NCI-H748 treated with DMSO at 0.1 percent for 48 hours (cell line): ENCODE data around the gene KCNAB2.

Experiments used
- DNase-seq: peaks from one replicate; lab custom pipeline; 2025; lab: John Stamatoyannopoulos, UW

The KCNAB2 gene

DNA sequence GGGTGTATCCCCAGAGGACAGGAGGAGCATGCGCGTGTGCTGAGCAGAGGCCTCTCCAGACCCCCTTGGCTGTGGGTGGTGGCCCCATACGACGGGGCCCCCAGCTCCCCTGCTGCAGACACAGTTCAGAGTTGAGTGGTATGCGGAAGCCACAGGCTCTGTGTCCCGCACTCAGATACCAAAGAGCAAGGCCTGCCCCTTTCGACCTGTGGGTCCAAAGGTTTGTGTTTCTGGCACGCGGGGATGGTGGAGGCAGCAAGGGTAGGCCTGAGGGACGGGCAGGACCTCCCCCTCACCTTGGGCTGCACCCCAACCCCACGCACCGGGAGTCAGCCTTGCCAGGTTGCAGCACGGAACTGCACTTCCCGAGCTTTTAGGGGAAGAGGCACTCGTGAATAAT is at the start of gene KCNAB2:
KCNAB2 (plus strand) TSS at position 328 of the 400 bp plus-strand sequence. CDS start 5,649 bp downstream, outside the sequence.
- no peak for DNase-seq

DNA sequence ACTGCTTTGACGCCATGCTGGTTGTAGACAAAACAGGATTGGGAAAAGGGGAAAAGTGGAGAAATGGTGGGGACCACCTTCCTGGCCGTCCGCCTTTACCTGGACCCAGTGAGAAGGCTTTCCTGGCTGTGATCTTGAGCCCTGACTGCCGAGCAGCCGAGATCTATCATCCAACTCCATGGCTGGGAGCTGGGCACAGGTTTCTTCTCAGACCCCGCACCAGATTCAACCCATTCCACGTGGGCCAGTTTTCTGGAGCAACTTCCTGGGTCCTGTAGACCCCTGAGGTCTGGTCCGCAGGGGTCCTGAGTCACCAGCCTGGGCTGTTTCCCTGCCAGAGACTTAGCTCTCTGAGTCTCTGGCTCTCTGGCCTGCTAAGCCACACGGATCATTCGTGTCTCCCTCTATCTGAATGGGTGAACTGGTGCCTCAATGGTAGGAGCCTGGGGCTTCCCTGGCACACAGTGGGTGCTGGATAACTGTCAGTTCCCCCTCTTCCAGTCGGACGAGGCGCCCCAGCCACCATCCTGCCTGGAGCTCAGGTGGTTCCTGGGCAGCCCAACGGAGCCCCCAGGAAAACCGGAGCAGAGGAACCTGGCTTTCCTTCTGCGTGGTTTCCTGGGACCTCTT is 48.9 kb upstream of the KCNAB2 start:
- DNase-seq: no peak

- DNase-seq: no peak
Observed at GRCh38 chr1:5997316-5997715, 48.4 kb upstream of the KCNAB2 start.

GRCh38 chr1:5998051-5998905 is 47.4 kb upstream of the KCNAB2 start:
- DNase-seq: no peak

DNA sequence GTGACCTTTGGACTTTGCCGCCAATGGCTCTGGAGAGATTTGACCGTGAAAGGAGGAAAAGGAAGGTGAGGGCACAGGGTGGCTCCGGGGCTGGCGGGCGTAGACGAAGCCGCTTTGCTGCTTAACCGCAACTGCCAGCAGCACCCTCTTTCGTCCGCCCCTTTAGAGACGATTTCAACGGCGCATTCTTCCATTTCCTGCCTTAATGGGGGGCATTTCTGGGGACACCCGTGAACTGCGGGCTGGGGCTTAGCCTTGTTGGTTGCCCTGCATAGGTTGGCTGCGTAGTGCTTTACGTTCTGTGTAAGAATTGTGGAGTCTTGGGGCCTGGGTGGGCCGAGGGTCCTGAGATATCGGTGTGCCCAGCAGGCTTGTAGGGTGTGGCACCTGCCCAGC is 46.8 kb upstream of the KCNAB2 start:
- DNase-seq: no peak

DNA sequence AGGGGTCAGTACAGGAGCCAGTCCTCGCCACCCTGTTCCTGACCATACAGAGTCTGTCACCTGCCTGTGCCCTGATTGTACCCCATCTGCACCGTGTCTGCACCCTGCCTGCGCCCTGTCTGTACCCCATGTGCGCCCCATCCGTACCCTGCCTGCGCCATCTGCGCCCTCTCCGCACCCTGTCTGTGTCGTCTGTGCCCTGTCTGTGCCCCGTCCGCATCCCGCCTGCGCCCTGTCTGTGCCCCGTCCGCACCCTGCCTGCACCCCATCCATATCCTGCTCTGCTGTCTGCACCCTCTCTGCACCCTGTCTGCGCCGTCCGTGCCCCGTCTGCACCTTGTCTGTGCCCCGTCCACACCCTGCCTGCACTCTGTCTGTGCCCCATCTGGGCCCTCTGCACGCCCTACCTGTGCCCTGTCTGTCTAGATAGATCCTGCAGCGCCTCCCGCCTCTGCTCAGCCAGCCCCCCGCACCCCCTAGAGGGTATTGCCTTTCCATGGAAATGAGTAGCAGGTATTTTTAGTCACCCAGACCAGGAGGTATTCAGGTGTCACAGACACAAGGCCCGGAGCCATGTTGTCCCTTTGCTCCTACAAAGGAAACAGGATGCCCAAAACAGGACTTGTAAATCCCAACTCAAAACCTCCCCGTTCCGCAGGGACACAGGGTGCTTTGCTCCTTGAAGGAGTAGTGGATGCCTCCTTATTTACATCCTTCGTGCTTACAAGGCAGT is 45.8 kb upstream of the KCNAB2 start:
- no peak for DNase-seq

- DNase-seq: no peak
Observed at GRCh38 chr1:6000444-6001288, 45.0 kb upstream of the KCNAB2 start.

GRCh38 chr1:6001992-6002576 is 43.6 kb upstream of the KCNAB2 start:
- no peak for DNase-seq

- DNase-seq: no peak
Observed at GRCh38 chr1:6002714-6003501, 42.8 kb upstream of the KCNAB2 start.

- DNase-seq: peak; percentile 2
Observed at GRCh38 chr1:6003568-6004411, 41.9 kb upstream of the KCNAB2 start.

GRCh38 chr1:6004412-6005123 is 41.1 kb upstream of the KCNAB2 start:
- no peak for DNase-seq

GRCh38 chr1:6005276-6005917 is 40.3 kb upstream of the KCNAB2 start:
- DNase-seq: no peak

DNA sequence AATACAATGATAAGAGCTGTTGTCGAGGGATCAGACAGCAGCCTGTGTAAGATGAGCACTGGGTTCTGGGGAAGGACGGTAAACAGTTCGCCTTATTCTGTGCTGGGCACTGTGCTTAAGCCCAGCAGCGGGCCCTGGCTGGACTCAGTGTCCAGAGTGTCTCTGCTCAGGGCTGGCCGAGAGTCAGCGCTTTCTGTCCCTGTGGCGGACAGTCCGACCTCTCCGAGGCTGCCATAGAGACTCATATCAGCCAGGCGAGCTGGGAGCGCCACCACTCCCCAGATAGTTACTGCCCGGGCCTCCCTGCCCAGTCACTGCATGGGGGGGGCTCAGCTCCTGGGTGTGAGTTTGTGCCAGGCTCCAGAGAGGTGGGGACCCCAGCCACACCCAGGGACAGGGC is 38.8 kb upstream of the KCNAB2 start:
- no peak for DNase-seq

DNA sequence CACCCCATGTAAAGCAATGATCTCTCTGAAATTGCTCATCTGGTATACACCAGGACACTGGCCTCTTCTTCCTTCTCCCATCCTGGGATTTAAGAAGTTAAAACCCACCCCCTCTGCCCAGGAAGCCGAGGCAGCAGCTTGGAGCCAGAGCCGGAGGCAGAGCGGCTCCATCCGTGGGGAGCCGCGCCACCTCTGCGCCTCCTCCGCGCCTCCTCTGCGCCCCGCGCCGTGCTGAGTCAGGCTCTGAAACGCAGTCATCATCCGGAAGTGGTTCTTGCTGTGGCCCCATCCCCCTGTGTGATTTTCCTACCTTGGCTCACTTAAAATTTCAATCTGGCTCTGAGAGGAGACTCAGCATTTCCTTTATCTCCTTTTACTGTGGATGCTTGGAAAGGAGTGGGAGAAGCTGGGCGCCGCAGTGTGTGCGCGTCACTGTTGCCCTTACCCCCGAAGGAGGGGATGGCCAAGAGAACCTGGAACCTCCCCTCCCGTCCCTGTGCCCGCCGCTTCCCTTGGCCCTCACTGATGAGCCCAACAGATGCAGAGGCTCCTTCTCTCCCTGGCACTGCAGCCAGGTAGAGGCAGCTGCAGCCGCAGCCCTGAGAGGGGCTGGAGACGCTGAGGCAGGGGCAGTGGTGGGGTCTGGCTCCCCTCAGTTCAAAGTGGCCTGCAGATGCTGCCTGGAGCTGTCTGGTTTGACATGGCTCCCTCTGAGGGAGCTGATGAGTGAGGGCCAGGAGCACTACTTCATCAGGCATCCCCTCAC is 38.2 kb upstream of the KCNAB2 start:
- no peak for DNase-seq

GRCh38 chr1:6008084-6008415 is 37.6 kb upstream of the KCNAB2 start:
- no peak for DNase-seq

GRCh38 chr1:6008696-6009095 is 37.0 kb upstream of the KCNAB2 start:
- no peak for DNase-seq

- no peak for DNase-seq
Observed at GRCh38 chr1:6009120-6010040, 36.3 kb upstream of the KCNAB2 start.
